ENCODE data around the gene CTAG2. TPM values are rescaled to one million over a fixed set of nuclear protein-coding genes. Genes with fewer than 3 reads are reported as not detected.
"Not testable (repeated sequence)": the region's sequence is repeated elsewhere in the genome, so short reads cannot be mapped to it uniquely, and the experiment has no call there.

Gene CTAG2
- total RNA-seq (2014; rRNA removed; shearing (Covaris generic)) = not detected in 2 replicates

DNA sequence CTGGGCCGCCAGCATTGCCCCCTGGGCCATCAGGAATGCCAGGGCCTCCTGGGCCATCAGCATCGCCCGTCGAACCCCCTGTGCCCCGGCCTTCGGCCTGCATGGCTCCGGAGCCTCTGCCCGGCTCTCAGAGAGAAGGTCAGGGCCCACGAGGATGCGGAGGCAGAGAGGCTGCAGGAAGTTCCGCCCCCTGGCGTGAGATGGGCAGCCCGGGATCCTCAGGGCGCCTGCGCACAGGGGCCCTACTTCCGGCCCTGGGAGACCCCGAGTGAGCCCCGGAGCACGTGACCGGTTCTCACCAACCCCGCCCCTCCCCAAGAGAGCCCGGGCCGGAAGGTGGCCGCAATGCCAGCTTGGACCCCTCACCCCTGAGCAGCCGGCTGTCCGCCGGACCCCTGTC lies at the start of gene CTAG2:
TSS of gene CTAG2 (minus strand) at position 167 of the 400 bp plus-strand sequence. CDS start at position 103, 64 bp downstream.
- H3K27me3 ChIP-seq (replicated peaks); H3K9me3 ChIP-seq (replicated peaks); H3K27ac ChIP-seq; H3K4me1 ChIP-seq (replicated peaks); H3K36me3 ChIP-seq; DNase-seq (ENCODE audit: low read depth in 1 of 2, low spot score in 2 of 2); H3K4me3 ChIP-seq: not testable (repeated sequence)

DNA sequence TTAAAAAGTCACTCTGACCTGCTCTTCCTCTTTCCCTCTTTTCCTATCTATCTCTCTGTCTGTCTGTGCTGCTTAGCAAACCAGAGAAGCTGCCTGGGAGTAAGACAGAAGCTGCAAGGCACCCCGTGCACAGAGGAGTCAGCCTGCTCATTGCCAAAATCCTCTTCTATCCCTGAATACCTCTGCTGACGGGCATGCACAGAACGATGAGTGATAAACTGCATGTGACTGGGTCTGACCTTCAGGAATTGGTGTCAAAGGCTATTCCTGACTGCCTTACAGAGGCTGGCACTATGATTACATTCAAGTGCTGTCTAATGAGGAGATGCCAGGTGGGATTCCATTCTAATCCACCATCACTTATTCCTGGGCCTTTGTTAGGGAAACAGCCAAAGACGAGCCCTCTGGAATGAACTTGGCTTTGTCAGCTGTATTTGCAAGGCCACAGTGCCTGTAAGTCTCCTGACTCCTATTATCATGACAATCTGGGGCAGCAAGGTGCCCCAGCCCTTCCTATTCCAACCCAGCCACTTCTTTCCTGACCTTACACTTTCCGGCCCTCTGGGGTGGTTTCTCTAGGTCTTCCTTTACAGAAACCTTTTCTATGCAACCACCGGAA lies 45.4 kb upstream of the CTAG2 start:
- H3K27ac ChIP-seq = no peak overlapping the region
- no peaks in the 10 kb centered on the region for H3K9me3 ChIP-seq (replicated peaks)
- no peaks in the 10 kb centered on the region for H3K4me1 ChIP-seq (replicated peaks)
- no peak for DNase-seq (ENCODE audit: low read depth in 1 of 2, low spot score in 2 of 2)
- no peaks in the 10 kb centered on the region for H3K36me3 ChIP-seq
- H3K27me3 ChIP-seq (replicated peaks) = no peaks in the 10 kb centered on the region
- no peak overlapping the region for H3K4me3 ChIP-seq

- Histone ChIP-seq H3K36me3 (no peaks in the 10 kb centered on the region), H3K27ac (no peak overlapping the region)
- DNase-seq (ENCODE audit: low read depth in 1 of 2, low spot score in 2 of 2) = no peak
These were observed 43.3 kb upstream of the CTAG2 start for GRCh38 chrX:154696676-154697045.

DNA sequence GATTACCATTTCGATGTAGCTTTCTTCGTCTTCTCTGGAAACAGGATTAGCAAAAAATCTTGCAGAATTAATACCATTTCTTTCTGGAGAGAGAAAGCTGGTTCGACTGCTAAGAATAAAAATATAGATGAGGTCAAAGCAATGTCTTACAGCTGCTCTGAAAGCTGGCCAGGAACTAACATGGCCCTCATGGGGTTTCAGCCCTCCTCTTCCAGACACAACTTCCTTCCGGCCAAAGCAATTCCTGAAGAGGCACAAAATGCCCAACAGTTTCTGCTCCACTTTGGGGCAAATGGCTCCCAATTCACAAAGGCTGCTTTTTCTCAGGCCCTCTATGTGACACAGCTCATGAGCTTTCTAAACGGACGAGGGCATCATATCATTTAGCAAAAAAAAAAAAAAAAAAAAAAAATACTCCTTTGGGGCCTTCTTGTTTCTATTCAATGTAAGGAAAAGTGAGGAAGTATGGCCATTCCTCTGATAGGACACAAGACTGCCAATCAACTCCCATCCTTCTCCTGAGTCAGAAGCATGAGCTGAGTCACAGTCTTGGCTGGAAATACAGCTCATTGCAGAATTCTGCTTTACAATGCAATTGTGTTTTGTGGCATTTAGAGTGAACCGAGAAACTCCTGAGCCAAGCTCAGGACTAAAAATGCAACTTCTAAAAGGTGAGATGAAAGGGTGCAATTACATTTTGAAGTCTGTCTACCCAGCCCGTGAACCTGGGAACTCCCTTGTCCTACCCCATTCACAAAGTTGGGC lies 42.7 kb upstream of the CTAG2 start:
- Histone ChIP-seq H3K4me1 (replicated peaks) (no peaks in the 10 kb centered on the region), H3K9me3 (replicated peaks) (no peaks in the 10 kb centered on the region), H3K36me3 (no peaks in the 10 kb centered on the region), H3K27me3 (replicated peaks) (no peaks in the 10 kb centered on the region), H3K27ac (no peak overlapping the region), H3K4me3 (no peak overlapping the region)
- no peak for DNase-seq (ENCODE audit: low read depth in 1 of 2, low spot score in 2 of 2)

More at GRCh38 chrX:154696676-154697045, 43.3 kb upstream of the CTAG2 start:
- no peaks in the 10 kb centered on the region for H3K27me3 ChIP-seq (replicated peaks)
- H3K4me1 ChIP-seq (replicated peaks) = no peaks in the 10 kb centered on the region
- no peak overlapping the region for H3K4me3 ChIP-seq
- no peaks in the 10 kb centered on the region for H3K9me3 ChIP-seq (replicated peaks)

- Histone ChIP-seq H3K27me3 (replicated peaks) (no peaks in the 10 kb centered on the region), H3K9me3 (replicated peaks) (no peaks in the 10 kb centered on the region), H3K4me3 (no peak overlapping the region), H3K27ac (no peak overlapping the region), H3K4me1 (replicated peaks) (no peaks in the 10 kb centered on the region), H3K36me3 (no peaks in the 10 kb centered on the region)
- DNase-seq (ENCODE audit: low read depth in 1 of 2, low spot score in 2 of 2) = no peak
These were observed 40.0 kb upstream of the CTAG2 start for GRCh38 chrX:154693394-154693793.

- H3K4me3 ChIP-seq; DNase-seq (ENCODE audit: low read depth in 1 of 2, low spot score in 2 of 2); H3K27ac ChIP-seq; H3K4me1 ChIP-seq (replicated peaks); H3K36me3 ChIP-seq; H3K9me3 ChIP-seq (replicated peaks); H3K27me3 ChIP-seq (replicated peaks): not testable (repeated sequence)
These were observed 37.1 kb upstream of the CTAG2 start for GRCh38 chrX:154690438-154690837.

GRCh38 chrX:154672084-154672483 lies 18.7 kb upstream of the CTAG2 start:
- H3K9me3 ChIP-seq (replicated peaks); H3K36me3 ChIP-seq; DNase-seq (ENCODE audit: low read depth in 1 of 2, low spot score in 2 of 2); H3K27me3 ChIP-seq (replicated peaks); H3K4me1 ChIP-seq (replicated peaks); H3K4me3 ChIP-seq; H3K27ac ChIP-seq: not testable (repeated sequence)

- not testable (repeated sequence) for H3K9me3 ChIP-seq (replicated peaks); H3K4me1 ChIP-seq (replicated peaks); H3K4me3 ChIP-seq; H3K27me3 ChIP-seq (replicated peaks); H3K27ac ChIP-seq; DNase-seq (ENCODE audit: low read depth in 1 of 2, low spot score in 2 of 2); H3K36me3 ChIP-seq
These were observed 17.5 kb upstream of the CTAG2 start for GRCh38 chrX:154670848-154671247.

- Histone ChIP-seq H3K4me3 (no peak overlapping the region), H3K27ac (no peak overlapping the region), H3K4me1 (replicated peaks) (no peaks in the 10 kb centered on the region), H3K9me3 (replicated peaks) (no peaks in the 10 kb centered on the region), H3K27me3 (replicated peaks) (no peaks in the 10 kb centered on the region), H3K36me3 (no peaks in the 10 kb centered on the region)
- no peak for DNase-seq (ENCODE audit: low read depth in 1 of 2, low spot score in 2 of 2)
These were observed 8.5 kb upstream of the CTAG2 start for GRCh38 chrX:154661899-154662298.

DNA sequence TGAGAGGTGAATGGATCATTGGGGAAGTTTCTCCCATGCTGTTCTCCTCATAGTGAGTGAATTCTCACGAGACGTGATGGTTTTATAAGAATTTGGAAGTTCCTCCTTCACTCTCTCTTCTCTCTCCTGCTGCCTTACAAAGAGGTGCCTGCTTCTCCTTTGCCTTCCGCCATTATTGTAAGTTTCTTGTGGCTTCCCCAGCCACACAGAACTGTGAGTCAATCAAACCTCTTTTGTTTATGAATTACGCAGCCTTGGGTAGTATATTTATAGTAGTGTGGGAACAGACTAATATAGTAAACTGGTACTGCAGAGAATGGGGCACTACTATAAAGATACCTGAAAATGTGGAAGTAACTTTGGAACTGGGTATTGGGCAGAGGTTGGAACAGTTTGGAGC lies 7.8 kb upstream of the CTAG2 start:
- no peaks in the 10 kb centered on the region for H3K36me3 ChIP-seq
- DNase-seq (ENCODE audit: low read depth in 1 of 2, low spot score in 2 of 2) = no peak
- H3K27me3 ChIP-seq (replicated peaks) = no peaks in the 10 kb centered on the region
- H3K4me3 ChIP-seq = no peak overlapping the region
- no peak overlapping the region for H3K27ac ChIP-seq
- H3K4me1 ChIP-seq (replicated peaks) = no peaks in the 10 kb centered on the region
- no peaks in the 10 kb centered on the region for H3K9me3 ChIP-seq (replicated peaks)

- H3K9me3 ChIP-seq (replicated peaks) = no peaks in the 10 kb centered on the region
- no peak for DNase-seq (ENCODE audit: low read depth in 1 of 2, low spot score in 2 of 2)
- no peaks in the 10 kb centered on the region for H3K27me3 ChIP-seq (replicated peaks)
- no peaks in the 10 kb centered on the region for H3K36me3 ChIP-seq
- no peaks in the 10 kb centered on the region for H3K4me1 ChIP-seq (replicated peaks)
- no peak overlapping the region for H3K27ac ChIP-seq
- no peak overlapping the region for H3K4me3 ChIP-seq
These were observed 7.2 kb upstream of the CTAG2 start for GRCh38 chrX:154660541-154660940.

GRCh38 chrX:154658957-154659356 lies 5.6 kb upstream of the CTAG2 start:
- H3K27me3 ChIP-seq (replicated peaks) = no peaks in the 10 kb centered on the region
- H3K27ac ChIP-seq = no peak overlapping the region
- H3K4me3 ChIP-seq = no peak overlapping the region
- DNase-seq (ENCODE audit: low read depth in 1 of 2, low spot score in 2 of 2) = no peak
- H3K4me1 ChIP-seq (replicated peaks) = no peaks in the 10 kb centered on the region
- no peaks in the 10 kb centered on the region for H3K36me3 ChIP-seq
- no peaks in the 10 kb centered on the region for H3K9me3 ChIP-seq (replicated peaks)

- no peaks in the 10 kb centered on the region for H3K9me3 ChIP-seq (replicated peaks)
- H3K36me3 ChIP-seq = no peaks in the 10 kb centered on the region
- no peaks in the 10 kb centered on the region for H3K4me1 ChIP-seq (replicated peaks)
- no peak overlapping the region for H3K4me3 ChIP-seq
- H3K27me3 ChIP-seq (replicated peaks) = no peaks in the 10 kb centered on the region
- no peak for DNase-seq (ENCODE audit: low read depth in 1 of 2, low spot score in 2 of 2)
- no peak overlapping the region for H3K27ac ChIP-seq
These were observed 4.8 kb upstream of the CTAG2 start for GRCh38 chrX:154658187-154658586.

- DNase-seq (ENCODE audit: low read depth in 1 of 2, low spot score in 2 of 2) = no peak
- no peaks in the 10 kb centered on the region for H3K4me1 ChIP-seq (replicated peaks)
- no peaks in the 10 kb centered on the region for H3K36me3 ChIP-seq
- no peak overlapping the region for H3K4me3 ChIP-seq
- no peak overlapping the region for H3K27ac ChIP-seq
- no peaks in the 10 kb centered on the region for H3K9me3 ChIP-seq (replicated peaks)
- no peaks in the 10 kb centered on the region for H3K27me3 ChIP-seq (replicated peaks)
These were observed 3.9 kb upstream of the CTAG2 start for GRCh38 chrX:154657226-154657805.
